Osteoblast (primary cell): ENCODE results near the gene NAV2. TPM values are rescaled to one million over a fixed set of nuclear protein-coding genes. Genes with fewer than 3 reads are reported as not detected.

Experiments
- DNase-seq: peaks from one replicate; pipeline ENCODE4 v3.0.0; 2011; ENCODE audit warnings: low spot score, mixed read lengths; ENCODE audit not compliant: insufficient read length; ENCODE audit errors: missing footprints
- H2AFZ ChIP-seq: 2 replicates; pipeline ENCODE4 v1.6.0; 2011; ENCODE audit warnings: mild to moderate bottlenecking, low read length
- H3K27ac ChIP-seq: 2 replicates; pipeline ENCODE4 v1.5.1; 2011; ENCODE audit warnings: mild to moderate bottlenecking, low read depth, low read length, moderate library complexity
- H3K27me3 ChIP-seq: 2 replicates; pipeline ENCODE4 v1.6.0; 2012; ENCODE audit warnings: mild to moderate bottlenecking, control low read depth, inconsistent platforms, low read length, moderate library complexity; ENCODE audit not compliant: insufficient read depth
- H3K36me3 ChIP-seq: 2 replicates; pipeline ENCODE4 v1.5.1; 2011; ENCODE audit warnings: mild to moderate bottlenecking, low read length, control low read depth, moderate library complexity; ENCODE audit not compliant: insufficient read depth
- H3K4me1 ChIP-seq: 2 replicates; pipeline ENCODE4 v1.5.1; 2011; ENCODE audit warnings: mild to moderate bottlenecking, low read length, control low read depth, moderate library complexity; ENCODE audit not compliant: insufficient read depth
- H3K4me2 ChIP-seq: 2 replicates; pipeline ENCODE4 v1.6.0; 2011; ENCODE audit warnings: mild to moderate bottlenecking, low read length; ENCODE audit not compliant: insufficient read depth
- H3K4me3 ChIP-seq: fragments of 200-600 bp; sonication (generic); 3 replicates; pipeline ENCODE4 v1.5.1; 2012; ENCODE audit warnings: mild to moderate bottlenecking, low read length, inconsistent platforms; ENCODE audit not compliant: insufficient read depth
- H3K79me2 ChIP-seq: 2 replicates; pipeline ENCODE4 v1.6.0; 2012; ENCODE audit warnings: mild to moderate bottlenecking, low read length, control low read depth, inconsistent platforms; ENCODE audit not compliant: insufficient read depth
- H3K9me3 ChIP-seq: 2 replicates; pipeline ENCODE4 v1.5.1; 2011; ENCODE audit warnings: low read depth, low read length, control low read depth
- H4K20me1 ChIP-seq: 2 replicates; pipeline ENCODE4 v1.6.0; 2012; ENCODE audit warnings: mild to moderate bottlenecking, low read length, control low read depth; ENCODE audit not compliant: insufficient read depth
- CTCF ChIP-seq: IDR thresholded peaks from 2 replicates; pipeline ENCODE4 v1.5.1; 2011; ENCODE audit warnings: mild to moderate bottlenecking, low read depth, low read length, moderate library complexity; ENCODE audit errors: extremely low read depth
- total RNA-seq: library from RNA; depleted of rRNA; stranded (reverse); fragments of >200 nt; gene quantifications from 2 replicates; pipeline ENCODE4 v1.2.3, GENCODE V29; 2012

The NAV2 gene
- total RNA-seq, 1 donor = 8.7 TPM

- Histone ChIP-seq H3K79me2 (peaks cover 21% of the 10 kb centered on the region), H3K36me3 (peaks cover 2% of the 10 kb centered on the region), H3K27ac (no peak overlapping the region), H2AFZ (no peak overlapping the region), H3K4me3 (no peak overlapping the region), H3K4me2 (no peak overlapping the region), H3K4me1 (peaks cover 6% of the 10 kb centered on the region), H3K9me3 (no peaks in the 10 kb centered on the region), H3K27me3 (no peaks in the 10 kb centered on the region), H4K20me1 (no peaks in the 10 kb centered on the region)
- no peak for TF ChIP-seq CTCF
- no peak for DNase-seq
Observed at GRCh38 chr11:20000351-20001134, 287.9 kb downstream of the NAV2 start.

- Histone ChIP-seq H3K4me1 (no peaks in the 10 kb centered on the region), H3K79me2 (peaks cover 16% of the 10 kb centered on the region), H3K36me3 (peaks cover 2% of the 10 kb centered on the region), H2AFZ (no peak overlapping the region), H3K27me3 (no peaks in the 10 kb centered on the region), H4K20me1 (no peaks in the 10 kb centered on the region), H3K9me3 (no peaks in the 10 kb centered on the region), H3K27ac (no peak overlapping the region), H3K4me3 (no peak overlapping the region), H3K4me2 (no peak overlapping the region)
- no peak for DNase-seq
- no peak for TF ChIP-seq CTCF
Observed at GRCh38 chr11:20002312-20003216, 289.9 kb downstream of the NAV2 start.

- Histone ChIP-seq H4K20me1 (no peaks in the 10 kb centered on the region), H3K27me3 (no peaks in the 10 kb centered on the region), H3K36me3 (peaks cover 2% of the 10 kb centered on the region), H3K4me3 (no peak overlapping the region), H3K4me2 (no peak overlapping the region), H2AFZ (no peak overlapping the region), H3K9me3 (no peaks in the 10 kb centered on the region), H3K79me2 (peaks cover 13% of the 10 kb centered on the region), H3K4me1 (no peaks in the 10 kb centered on the region), H3K27ac (no peak overlapping the region)
- no peak for DNase-seq
- TF ChIP-seq CTCF = no peak
Observed at GRCh38 chr11:20003351-20003750, 290.7 kb downstream of the NAV2 start.

GRCh38 chr11:20004866-20005265, 292.2 kb downstream of the NAV2 start:
- Histone ChIP-seq H3K36me3 (no peaks in the 10 kb centered on the region), H4K20me1 (no peaks in the 10 kb centered on the region), H2AFZ (no peak overlapping the region), H3K4me3 (no peak overlapping the region), H3K4me2 (no peak overlapping the region), H3K27me3 (no peaks in the 10 kb centered on the region), H3K9me3 (no peaks in the 10 kb centered on the region), H3K4me1 (no peaks in the 10 kb centered on the region), H3K27ac (no peak overlapping the region), H3K79me2 (peaks cover 17% of the 10 kb centered on the region)
- DNase-seq = no peak
- no peak for TF ChIP-seq CTCF
